LNCAP (cell line): ENCODE results near the gene RPP38.

Experiments
- CTCF ChIP-seq: fragments of 450-650 bp; IDR thresholded peaks from 2 replicates; pipeline ENCODE4 v1.5.1; 2017; ENCODE audit warnings: mild to moderate bottlenecking

Gene RPP38

GRCh38 chr10:15097011-15097812 lies at the start of gene RPP38:
Gene RPP38 (plus strand): TSS chr10:15097355. CDS start chr10:15103315, 5,960 bp downstream.
- no peak for TF ChIP-seq CTCF

GRCh38 chr10:15049533-15049932 lies 47.6 kb upstream of the RPP38 start:
- TF ChIP-seq CTCF = no peak

- no peak for TF ChIP-seq CTCF
These were observed 45.0 kb upstream of the RPP38 start for GRCh38 chr10:15052121-15052520.

GRCh38 chr10:15053061-15053460 lies 44.1 kb upstream of the RPP38 start:
- TF ChIP-seq CTCF = no peak

- no peak for TF ChIP-seq CTCF
These were observed 38.5 kb upstream of the RPP38 start for GRCh38 chr10:15058689-15059088.

GRCh38 chr10:15059914-15060313 lies 37.2 kb upstream of the RPP38 start:
- no peak for TF ChIP-seq CTCF

- TF ChIP-seq CTCF = no peak
These were observed 36.5 kb upstream of the RPP38 start for GRCh38 chr10:15060638-15061037.
